ENCODE results near the gene EFNA5.

GRCh38 chr5:107436201-107436600 lies 234.5 kb downstream of the EFNA5 start:
- no peak for TF ChIP-seq CTCF (IDR thresholded peaks at IDR 0.05 in 2 of 3, conservative IDR thresholded peaks at IDR 0.05 in 1 of 3; ENCODE audit: borderline replicate concordance in 1 of 3, insufficient read depth in 1 of 3, low read depth in 2 of 3, low read length in 2 of 3)
- no peak for TF ChIP-seq POLR2A (IDR thresholded peaks at IDR 0.05; ENCODE audit: borderline replicate concordance, extremely low read depth, insufficient read depth, insufficient read length)
- no peak for TF ChIP-seq YY1 (IDR thresholded peaks at IDR 0.05; ENCODE audit: extremely low read depth, insufficient replicate concordance, low read depth, low read length)
- TF ChIP-seq REST (IDR thresholded peaks at IDR 0.05; ENCODE audit: low read depth): no peak
- TF ChIP-seq EZH2 (IDR thresholded peaks at IDR 0.05): no peak
- no peak for TF ChIP-seq MAX (IDR thresholded peaks at IDR 0.05)
- no peak for TF ChIP-seq EZH2phosphoT487 (IDR thresholded peaks at IDR 0.05; ENCODE audit: borderline replicate concordance)
- TF ChIP-seq ZNF274 (IDR thresholded peaks at IDR 0.05; ENCODE audit: low read depth, low read length): no peak
- TF ChIP-seq POLR2AphosphoS5 (IDR thresholded peaks at IDR 0.05; ENCODE audit: low read depth, low read length): no peak
- no peak for TF ChIP-seq ZBTB33 (IDR thresholded peaks at IDR 0.05; ENCODE audit: extremely low read depth, insufficient replicate concordance, low read length)
- no peak for TF ChIP-seq CEBPB (IDR thresholded peaks at IDR 0.05; ENCODE audit: low read depth)
